ENCODE results near the gene ARHGAP8. TPM values are rescaled to one million over a fixed set of nuclear protein-coding genes. Genes with fewer than 3 reads are reported as not detected.

Gene ARHGAP8
- total and polyA plus RNA-seq, 2 experiments from 2014 or later = 24.0 to 50.4 TPM

DNA sequence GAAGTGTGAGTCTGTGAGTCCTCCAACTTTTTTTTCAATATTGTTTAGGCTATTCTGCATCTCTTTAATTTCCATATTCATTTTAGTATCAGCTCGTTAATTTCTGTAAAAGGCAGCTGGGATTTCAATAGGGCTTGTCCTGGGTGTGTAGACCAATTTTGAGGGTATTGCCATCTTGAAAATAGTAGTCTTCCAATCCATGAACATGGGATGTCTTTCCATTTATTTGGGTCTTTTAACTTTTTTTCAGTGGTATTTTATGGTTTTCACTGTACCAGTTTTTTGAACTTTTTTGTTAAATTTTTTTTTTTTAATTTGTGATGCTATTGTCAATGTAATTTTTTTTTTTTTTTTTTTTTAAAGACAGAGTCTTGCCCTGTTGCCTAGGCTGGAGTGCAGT, 79.5 kb downstream of the ARHGAP8 start:
- TF ChIP-seq, protein P1, sequence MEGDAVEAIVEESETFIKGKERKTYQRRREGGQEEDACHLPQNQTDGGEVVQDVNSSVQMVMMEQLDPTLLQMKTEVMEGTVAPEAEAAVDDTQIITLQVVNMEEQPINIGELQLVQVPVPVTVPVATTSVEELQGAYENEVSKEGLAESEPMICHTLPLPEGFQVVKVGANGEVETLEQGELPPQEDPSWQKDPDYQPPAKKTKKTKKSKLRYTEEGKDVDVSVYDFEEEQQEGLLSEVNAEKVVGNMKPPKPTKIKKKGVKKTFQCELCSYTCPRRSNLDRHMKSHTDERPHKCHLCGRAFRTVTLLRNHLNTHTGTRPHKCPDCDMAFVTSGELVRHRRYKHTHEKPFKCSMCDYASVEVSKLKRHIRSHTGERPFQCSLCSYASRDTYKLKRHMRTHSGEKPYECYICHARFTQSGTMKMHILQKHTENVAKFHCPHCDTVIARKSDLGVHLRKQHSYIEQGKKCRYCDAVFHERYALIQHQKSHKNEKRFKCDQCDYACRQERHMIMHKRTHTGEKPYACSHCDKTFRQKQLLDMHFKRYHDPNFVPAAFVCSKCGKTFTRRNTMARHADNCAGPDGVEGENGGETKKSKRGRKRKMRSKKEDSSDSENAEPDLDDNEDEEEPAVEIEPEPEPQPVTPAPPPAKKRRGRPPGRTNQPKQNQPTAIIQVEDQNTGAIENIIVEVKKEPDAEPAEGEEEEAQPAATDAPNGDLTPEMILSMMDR (IDR thresholded peaks at IDR 0.05; ENCODE audit: poor library complexity) = no peak
- TF ChIP-seq EZH2 (IDR thresholded peaks at IDR 0.05; ENCODE audit: borderline replicate concordance) (no peak), EZH2phosphoT487 (IDR thresholded peaks at IDR 0.05; ENCODE audit: low read depth, severe bottlenecking, unreplicated experiment) (no peak)
- H4K20me1 ChIP-seq (ENCODE audit: insufficient read depth, poor library complexity, severe bottlenecking) = no peaks in the 10 kb centered on the region
- WGBS (ENCODE audit: low lambda C conversion rate, missing lambda C conversion rate) = 89% methylated on average over 1 of the region's 1 CpG
- no peaks in the 10 kb centered on the region for H3K36me3 ChIP-seq (replicated peaks; ENCODE audit: insufficient read depth, low read depth)
- H3K9me3 ChIP-seq (ENCODE audit: low read depth) = peaks cover 6% of the 10 kb centered on the region
- H3K4me1 ChIP-seq (ENCODE audit: insufficient read depth) = no peaks in the 10 kb centered on the region
- no peak overlapping the region for H3K4me3 ChIP-seq
- H3K9me2 ChIP-seq (replicated peaks; ENCODE audit: insufficient read depth) = no peaks in the 10 kb centered on the region
- H3K4me2 ChIP-seq = no peak overlapping the region
- H2AFZ ChIP-seq = no peak overlapping the region
- no peaks in the 10 kb centered on the region for H3K79me2 ChIP-seq
- no peaks in the 10 kb centered on the region for H3K27me3 ChIP-seq
- no peak overlapping the region for H3K27ac ChIP-seq
- no peak for DNase-seq (ENCODE audit: low spot score)

DNA sequence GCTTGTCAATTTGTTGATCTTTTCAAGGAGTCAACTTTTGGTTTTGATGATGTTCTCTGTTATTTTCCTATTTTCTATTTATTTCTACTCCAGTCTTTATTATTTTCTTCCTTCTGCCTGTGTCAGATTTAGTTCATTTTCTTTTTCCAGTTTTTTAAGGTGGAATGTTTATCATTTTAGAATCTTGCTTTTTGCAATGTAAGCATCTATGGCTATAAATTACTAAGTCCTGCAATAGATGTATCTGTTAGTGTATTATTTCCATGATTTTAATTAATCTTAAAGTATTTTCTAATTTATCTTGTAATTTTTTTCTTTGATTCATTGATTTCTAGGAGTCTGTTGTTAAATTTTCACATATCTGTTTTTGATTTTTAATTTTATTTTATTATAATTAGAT, 81.7 kb downstream of the ARHGAP8 start:
- TF ChIP-seq, protein P1 (IDR thresholded peaks at IDR 0.05; ENCODE audit: poor library complexity) = no peak
- no peak for TF ChIP-seq EZH2 (IDR thresholded peaks at IDR 0.05; ENCODE audit: borderline replicate concordance)
- no peaks in the 10 kb centered on the region for H3K36me3 ChIP-seq (replicated peaks; ENCODE audit: insufficient read depth, low read depth)
- no peaks in the 10 kb centered on the region for H3K79me2 ChIP-seq
- H3K4me3 ChIP-seq = no peak overlapping the region
- H3K9me2 ChIP-seq (replicated peaks; ENCODE audit: insufficient read depth) = no peaks in the 10 kb centered on the region
- H3K4me1 ChIP-seq (ENCODE audit: insufficient read depth) = no peaks in the 10 kb centered on the region
- no peak overlapping the region for H3K4me2 ChIP-seq
- peaks cover 6% of the 10 kb centered on the region for H3K9me3 ChIP-seq (ENCODE audit: low read depth)
- H3K27me3 ChIP-seq = no peaks in the 10 kb centered on the region
- H3K27ac ChIP-seq = no peak overlapping the region
- H4K20me1 ChIP-seq (ENCODE audit: insufficient read depth, poor library complexity, severe bottlenecking) = no peaks in the 10 kb centered on the region
- no peak for DNase-seq (ENCODE audit: low spot score)
- no peak overlapping the region for H2AFZ ChIP-seq

DNA sequence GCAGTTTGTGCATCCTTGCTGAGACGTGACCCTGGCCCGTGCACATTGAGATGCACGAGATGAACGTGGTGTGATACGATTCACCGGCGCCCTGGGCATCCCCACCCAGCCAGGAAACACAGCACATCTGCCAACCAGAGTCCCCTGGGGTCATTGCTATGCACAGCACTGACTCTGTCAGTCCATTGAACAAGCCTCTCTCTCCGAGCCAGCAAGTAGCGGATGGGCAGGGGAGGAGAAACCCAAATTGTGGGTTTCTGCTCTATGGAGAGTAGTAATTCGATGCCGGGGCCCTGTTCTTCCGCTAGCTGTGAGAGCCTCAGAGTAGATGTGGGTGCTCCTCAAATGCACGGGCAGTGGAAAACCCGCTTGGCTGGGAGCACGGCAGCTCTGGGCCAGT, 85.1 kb downstream of the ARHGAP8 start:
- H3K9me2 ChIP-seq (replicated peaks; ENCODE audit: insufficient read depth) = no peaks in the 10 kb centered on the region
- no peaks in the 10 kb centered on the region for H4K20me1 ChIP-seq (ENCODE audit: insufficient read depth, poor library complexity, severe bottlenecking)
- TF ChIP-seq, protein P1 (IDR thresholded peaks at IDR 0.05; ENCODE audit: poor library complexity) = no peak
- TF ChIP-seq EZH2phosphoT487 (IDR thresholded peaks at IDR 0.05; ENCODE audit: low read depth, severe bottlenecking, unreplicated experiment) (no peak), EZH2 (IDR thresholded peaks at IDR 0.05; ENCODE audit: borderline replicate concordance) (no peak)
- H3K27me3 ChIP-seq = no peaks in the 10 kb centered on the region
- H2AFZ ChIP-seq = no peak overlapping the region
- 90% methylated on average over 15 of the region's 15 CpGs for WGBS (ENCODE audit: low lambda C conversion rate, missing lambda C conversion rate)
- no peaks in the 10 kb centered on the region for H3K4me1 ChIP-seq (ENCODE audit: insufficient read depth)
- no peak overlapping the region for H3K4me3 ChIP-seq
- H3K27ac ChIP-seq = no peak overlapping the region
- H3K9me3 ChIP-seq (ENCODE audit: low read depth) = peaks cover 6% of the 10 kb centered on the region
- no peaks in the 10 kb centered on the region for H3K79me2 ChIP-seq
- no peak for DNase-seq (ENCODE audit: low spot score)
- H3K36me3 ChIP-seq (replicated peaks; ENCODE audit: insufficient read depth, low read depth) = no peaks in the 10 kb centered on the region
- no peak overlapping the region for H3K4me2 ChIP-seq

All from hepatocyte (in vitro differentiated cells).